Measurements from ENCODE around the gene SNRPB. TPM values are rescaled to one million over a fixed set of nuclear protein-coding genes. Genes with fewer than 3 reads are reported as not detected.

Gene SNRPB
- total and polyA plus RNA-seq, 2 of the 13 experiments (the other 11 are each of a cell fraction or from before 2014, with no cell fraction given) = 473 to 844 TPM

DNA sequence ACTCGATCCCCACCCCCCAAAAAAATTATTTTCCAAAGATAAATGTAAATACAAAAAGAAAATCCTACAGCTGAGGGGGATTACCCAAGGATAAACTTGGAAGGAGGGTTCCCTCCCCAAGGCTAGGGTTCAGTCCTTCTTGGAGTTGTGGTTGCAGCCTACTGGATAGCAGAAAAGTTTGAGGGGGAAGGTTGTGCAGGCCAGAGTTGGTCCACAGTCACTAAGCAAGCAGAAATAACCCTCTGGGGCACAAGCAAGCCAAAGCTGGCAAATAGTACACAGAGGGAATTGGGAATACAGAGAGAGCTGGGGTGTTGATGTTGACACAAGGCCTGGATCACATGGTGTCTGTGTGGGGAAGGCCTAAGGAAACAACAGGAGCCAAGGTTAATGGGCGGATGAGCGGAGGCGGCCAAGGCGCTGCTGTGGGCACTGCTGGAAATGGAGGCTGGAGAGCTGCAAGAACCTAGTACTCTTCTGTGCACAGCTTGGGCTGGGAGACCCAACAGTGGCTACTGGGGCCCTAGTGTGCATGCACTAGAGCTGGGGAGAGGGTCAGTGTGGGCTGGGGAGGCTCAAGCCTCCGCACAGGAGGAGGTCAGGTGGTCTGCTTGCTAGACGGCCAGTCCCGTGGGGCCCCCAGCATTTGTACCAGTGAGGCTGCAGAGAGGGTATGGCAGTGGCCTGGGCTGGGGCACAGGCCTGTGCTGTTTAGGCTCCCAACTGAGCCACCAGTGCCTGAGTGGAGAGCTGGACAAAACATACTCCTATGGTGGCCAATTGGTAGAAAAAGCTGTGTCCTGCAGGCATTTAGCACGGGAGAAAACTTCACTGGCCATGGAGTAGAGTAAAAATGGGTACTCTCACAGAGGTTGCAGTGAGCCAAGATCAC lies 5.5 kb upstream of the SNRPB start (continued):
- TF ChIP-seq, protein P1, sequence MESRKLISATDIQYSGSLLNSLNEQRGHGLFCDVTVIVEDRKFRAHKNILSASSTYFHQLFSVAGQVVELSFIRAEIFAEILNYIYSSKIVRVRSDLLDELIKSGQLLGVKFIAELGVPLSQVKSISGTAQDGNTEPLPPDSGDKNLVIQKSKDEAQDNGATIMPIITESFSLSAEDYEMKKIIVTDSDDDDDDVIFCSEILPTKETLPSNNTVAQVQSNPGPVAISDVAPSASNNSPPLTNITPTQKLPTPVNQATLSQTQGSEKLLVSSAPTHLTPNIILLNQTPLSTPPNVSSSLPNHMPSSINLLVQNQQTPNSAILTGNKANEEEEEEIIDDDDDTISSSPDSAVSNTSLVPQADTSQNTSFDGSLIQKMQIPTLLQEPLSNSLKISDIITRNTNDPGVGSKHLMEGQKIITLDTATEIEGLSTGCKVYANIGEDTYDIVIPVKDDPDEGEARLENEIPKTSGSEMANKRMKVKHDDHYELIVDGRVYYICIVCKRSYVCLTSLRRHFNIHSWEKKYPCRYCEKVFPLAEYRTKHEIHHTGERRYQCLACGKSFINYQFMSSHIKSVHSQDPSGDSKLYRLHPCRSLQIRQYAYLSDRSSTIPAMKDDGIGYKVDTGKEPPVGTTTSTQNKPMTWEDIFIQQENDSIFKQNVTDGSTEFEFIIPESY (CRISPR knock-in tag; IDR thresholded peaks at IDR 0.05) = peak; percentile 94
- no peak for TF ChIP-seq YY1 (IDR thresholded peaks at IDR 0.05; ENCODE audit: insufficient read depth, insufficient replicate concordance, low read depth, low read length)
- TF ChIP-seq MEIS2 (CRISPR knock-in tag; IDR thresholded peaks at IDR 0.05) = peak; percentile 87
- peak; percentile 83 for TF ChIP-seq ZNF274 (CRISPR knock-in tag; IDR thresholded peaks at IDR 0.05)
- no peak for TF ChIP-seq ZNF382 (CRISPR knock-in tag; IDR thresholded peaks at IDR 0.05; ENCODE audit: borderline replicate concordance)
- TF ChIP-seq ZNF776 (CRISPR knock-in tag; IDR thresholded peaks at IDR 0.05) = peak; percentile 69; the same call in 1 of the 2 replicates
- TF ChIP-seq XBP1 (CRISPR knock-in tag; IDR thresholded peaks at IDR 0.05) = no peak
- peak; percentile 90; the same call in 1 of the 2 replicates for TF ChIP-seq ZBTB25 (CRISPR knock-in tag; IDR thresholded peaks at IDR 0.05)
- no peak for TF ChIP-seq HMGA1 (CRISPR knock-in tag; conservative IDR thresholded peaks at IDR 0.05)
- TF ChIP-seq ZNF652 (CRISPR knock-in tag; IDR thresholded peaks at IDR 0.05; ENCODE audit: borderline replicate concordance, low read depth) = peak; percentile 57; the same call in 1 of the 2 replicates
- TF ChIP-seq SOX13 (IDR thresholded peaks at IDR 0.05) = peak; percentile 11; the same call in 1 of the 2 replicates
- peak in 1 of 2 experiments; percentile 89; a peak in 2 of 4 replicates for TF ChIP-seq SOX13 (CRISPR knock-in tag; conservative IDR thresholded peaks at IDR 0.05 in 1 of 2, IDR thresholded peaks at IDR 0.05 in 1 of 2)
- no peak for TF ChIP-seq ZNF75D (CRISPR knock-in tag; IDR thresholded peaks at IDR 0.05; ENCODE audit: borderline replicate concordance)
- TF ChIP-seq, protein P2, sequence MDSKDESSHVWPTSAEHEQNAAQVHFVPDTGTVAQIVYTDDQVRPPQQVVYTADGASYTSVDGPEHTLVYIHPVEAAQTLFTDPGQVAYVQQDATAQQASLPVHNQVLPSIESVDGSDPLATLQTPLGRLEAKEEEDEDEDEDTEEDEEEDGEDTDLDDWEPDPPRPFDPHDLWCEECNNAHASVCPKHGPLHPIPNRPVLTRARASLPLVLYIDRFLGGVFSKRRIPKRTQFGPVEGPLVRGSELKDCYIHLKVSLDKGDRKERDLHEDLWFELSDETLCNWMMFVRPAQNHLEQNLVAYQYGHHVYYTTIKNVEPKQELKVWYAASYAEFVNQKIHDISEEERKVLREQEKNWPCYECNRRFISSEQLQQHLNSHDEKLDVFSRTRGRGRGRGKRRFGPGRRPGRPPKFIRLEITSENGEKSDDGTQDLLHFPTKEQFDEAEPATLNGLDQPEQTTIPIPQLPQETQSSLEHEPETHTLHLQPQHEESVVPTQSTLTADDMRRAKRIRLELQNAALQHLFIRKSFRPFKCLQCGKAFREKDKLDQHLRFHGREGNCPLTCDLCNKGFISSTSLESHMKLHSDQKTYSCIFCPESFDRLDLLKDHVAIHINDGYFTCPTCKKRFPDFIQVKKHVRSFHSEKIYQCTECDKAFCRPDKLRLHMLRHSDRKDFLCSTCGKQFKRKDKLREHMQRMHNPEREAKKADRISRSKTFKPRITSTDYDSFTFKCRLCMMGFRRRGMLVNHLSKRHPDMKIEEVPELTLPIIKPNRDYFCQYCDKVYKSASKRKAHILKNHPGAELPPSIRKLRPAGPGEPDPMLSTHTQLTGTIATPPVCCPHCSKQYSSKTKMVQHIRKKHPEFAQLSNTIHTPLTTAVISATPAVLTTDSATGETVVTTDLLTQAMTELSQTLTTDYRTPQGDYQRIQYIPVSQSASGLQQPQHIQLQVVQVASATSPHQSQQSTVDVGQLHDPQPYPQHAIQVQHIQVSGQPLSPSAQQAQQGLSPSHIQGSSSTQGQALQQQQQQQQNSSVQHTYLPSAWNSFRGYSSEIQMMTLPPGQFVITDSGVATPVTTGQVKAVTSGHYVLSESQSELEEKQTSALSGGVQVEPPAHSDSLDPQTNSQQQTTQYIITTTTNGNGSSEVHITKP (CRISPR knock-in tag; IDR thresholded peaks at IDR 0.05; ENCODE audit: low read depth) = peak; percentile 75; the same call in 1 of the 2 replicates
- TF ChIP-seq SALL1 (CRISPR knock-in tag; IDR thresholded peaks at IDR 0.05) = peak; percentile 95
- no peak for TF ChIP-seq ZBTB49 (CRISPR knock-in tag; IDR thresholded peaks at IDR 0.05; ENCODE audit: borderline replicate concordance)
